Activated naive CD8-positive, alpha-beta T cell (primary cell): ENCODE measurements around the gene SAMD1.

Experiments used
- H3K27ac Mint-ChIP-seq: one replicate; pipeline ENCODE4 v1.8.0; 2021; ENCODE audit warnings: mixed read lengths
- H3K27me3 Mint-ChIP-seq: one replicate; pipeline ENCODE4 v1.8.0; 2021; ENCODE audit warnings: mixed read lengths
- H3K36me3 Mint-ChIP-seq: one replicate; pipeline ENCODE4 v1.8.0; 2021; ENCODE audit warnings: mixed read lengths
- H3K4me1 Mint-ChIP-seq: one replicate; pipeline ENCODE4 v1.8.0; 2021; ENCODE audit warnings: low read depth, mixed read lengths
- H3K4me3 Mint-ChIP-seq: one replicate; pipeline ENCODE4 v1.8.0; 2021; ENCODE audit warnings: mild to moderate bottlenecking, mixed read lengths
- H3K9me3 Mint-ChIP-seq: one replicate; pipeline ENCODE4 v1.8.0; 2021; ENCODE audit warnings: low read depth, mixed read lengths

Gene SAMD1

GRCh38 chr19:14117668-14118164 is 27.2 kb upstream of the SAMD1 start, which contains the start of gene PRKACA:
Gene PRKACA, minus strand, starts transcription at chr19:14117762. Its CDS starts 215 bp downstream, at chr19:14117547.
- Mint-ChIP-seq H3K9me3 (no peaks in the 10 kb centered on the region), H3K27ac (peak within 1 kb of the TSS; percentile 92), H3K36me3 (no peaks in the 10 kb centered on the region), H3K27me3 (no peaks in the 10 kb centered on the region), H3K4me3 (peak within 1 kb of the TSS; percentile 95), H3K4me1 (peaks cover 38% of the 10 kb centered on the region)

GRCh38 chr19:14116918-14117578 is 26.5 kb upstream of the SAMD1 start:
- H3K27ac Mint-ChIP-seq, result peak overlapping the region; percentile 85
- H3K4me3 Mint-ChIP-seq, result peak overlapping the region; percentile 95
- H3K9me3 Mint-ChIP-seq, result no peaks in the 10 kb centered on the region
- no peaks in the 10 kb centered on the region for H3K27me3 Mint-ChIP-seq
- no peaks in the 10 kb centered on the region for H3K36me3 Mint-ChIP-seq
- peaks cover 43% of the 10 kb centered on the region for H3K4me1 Mint-ChIP-seq

DNA sequence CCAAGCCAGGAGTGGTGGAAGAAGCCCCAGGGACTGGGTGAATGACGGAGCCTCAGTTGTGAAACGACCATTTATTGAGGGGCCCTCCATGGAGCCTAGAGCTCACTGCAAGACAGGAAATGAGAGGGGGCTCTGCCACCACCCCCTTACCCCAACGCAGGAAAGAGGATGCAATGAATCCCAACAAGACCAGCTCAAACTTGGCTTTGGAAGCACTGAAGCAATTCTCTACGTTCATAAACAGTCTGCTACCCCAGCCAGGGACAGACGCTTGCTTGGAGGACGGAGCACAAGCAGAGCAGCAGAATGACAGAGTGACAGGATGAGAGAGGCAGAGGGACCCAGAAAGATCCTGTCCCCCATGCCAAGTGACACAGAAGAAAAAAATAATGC is 26.0 kb upstream of the SAMD1 start:
- H3K36me3 Mint-ChIP-seq, result no peaks in the 10 kb centered on the region
- no peaks in the 10 kb centered on the region for H3K27me3 Mint-ChIP-seq
- H3K4me3 Mint-ChIP-seq, result peak overlapping the region; percentile 95
- H3K27ac Mint-ChIP-seq, result peak overlapping the region; percentile 85
- peaks cover 46% of the 10 kb centered on the region for H3K4me1 Mint-ChIP-seq
- H3K9me3 Mint-ChIP-seq, result no peaks in the 10 kb centered on the region

GRCh38 chr19:14115756-14116155 is 25.2 kb upstream of the SAMD1 start:
- no peaks in the 10 kb centered on the region for H3K36me3 Mint-ChIP-seq
- peak overlapping the region; percentile 95 for H3K4me3 Mint-ChIP-seq
- H3K4me1 Mint-ChIP-seq, result peaks cover 49% of the 10 kb centered on the region
- H3K27ac Mint-ChIP-seq, result no peak overlapping the region
- no peaks in the 10 kb centered on the region for H3K9me3 Mint-ChIP-seq
- H3K27me3 Mint-ChIP-seq, result no peaks in the 10 kb centered on the region

DNA sequence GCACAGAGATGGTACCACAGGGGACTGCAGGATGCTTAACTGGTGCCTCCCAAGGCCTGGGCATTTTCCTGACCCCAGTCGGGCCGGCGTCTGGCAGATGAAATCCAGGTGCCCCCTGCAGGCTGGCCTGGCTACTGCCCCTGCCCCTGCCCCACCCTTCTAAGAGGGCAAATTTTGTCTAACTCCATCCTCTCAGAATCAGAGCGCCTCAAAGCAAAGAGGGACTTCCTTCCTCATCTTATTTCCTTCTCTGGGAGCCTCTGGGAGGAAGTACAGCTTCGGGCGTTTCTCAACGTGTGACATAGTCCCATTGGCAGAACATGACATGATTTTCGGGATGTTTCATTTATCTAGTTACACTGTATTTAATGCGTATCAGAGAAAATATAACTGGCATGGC is 24.3 kb upstream of the SAMD1 start:
- H3K4me1 Mint-ChIP-seq, result peaks cover 52% of the 10 kb centered on the region
- H3K4me3 Mint-ChIP-seq, result no peak overlapping the region
- H3K27ac Mint-ChIP-seq, result no peak overlapping the region
- H3K9me3 Mint-ChIP-seq, result no peaks in the 10 kb centered on the region
- no peaks in the 10 kb centered on the region for H3K36me3 Mint-ChIP-seq
- no peaks in the 10 kb centered on the region for H3K27me3 Mint-ChIP-seq

- no peak overlapping the region for H3K27ac Mint-ChIP-seq
Observed at GRCh38 chr19:14114439-14114838, 23.9 kb upstream of the SAMD1 start.

DNA sequence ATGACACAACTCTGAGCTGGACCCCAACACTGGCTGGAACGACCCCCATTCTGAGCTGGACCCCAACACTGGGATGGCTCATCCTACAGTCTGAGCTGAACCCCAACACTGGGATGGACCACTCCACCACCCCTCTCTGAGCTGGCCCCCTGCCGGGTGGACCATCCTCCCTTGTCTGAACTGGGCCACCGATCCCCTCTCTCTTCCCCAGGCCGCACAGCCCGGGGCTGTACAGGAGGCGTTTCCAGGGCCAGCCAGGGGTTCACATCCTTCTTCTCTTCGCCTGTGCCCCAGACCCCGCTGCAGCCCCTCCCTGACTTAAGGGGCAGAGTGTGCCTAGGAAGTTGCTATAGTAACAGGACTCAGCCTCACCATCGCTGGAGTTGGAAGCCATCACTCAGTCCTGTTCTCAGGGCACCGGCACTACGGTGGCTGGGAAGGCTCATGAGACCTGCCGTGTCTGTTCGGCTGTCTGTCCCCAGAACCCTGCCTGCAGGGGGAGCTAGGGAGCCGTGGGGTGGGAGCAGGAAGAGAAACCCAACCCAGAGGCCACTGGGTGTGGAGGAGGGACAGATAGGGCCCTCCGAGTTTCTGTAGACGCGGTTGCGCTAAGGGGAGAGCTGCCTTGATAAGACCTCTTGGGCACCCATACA is 23.3 kb upstream of the SAMD1 start:
- Mint-ChIP-seq H3K27ac (peak overlapping the region; percentile 16), H3K27me3 (no peaks in the 10 kb centered on the region), H3K4me1 (peaks cover 48% of the 10 kb centered on the region), H3K4me3 (no peak overlapping the region), H3K9me3 (no peaks in the 10 kb centered on the region), H3K36me3 (no peaks in the 10 kb centered on the region)

More at GRCh38 chr19:14114439-14114838, 23.9 kb upstream of the SAMD1 start:
- Mint-ChIP-seq H3K4me3 (no peak overlapping the region), H3K9me3 (no peaks in the 10 kb centered on the region), H3K4me1 (peaks cover 52% of the 10 kb centered on the region), H3K36me3 (no peaks in the 10 kb centered on the region), H3K27me3 (no peaks in the 10 kb centered on the region)

- H3K9me3 Mint-ChIP-seq, result no peaks in the 10 kb centered on the region
- H3K4me3 Mint-ChIP-seq, result no peak overlapping the region
- H3K36me3 Mint-ChIP-seq, result no peaks in the 10 kb centered on the region
- H3K4me1 Mint-ChIP-seq, result peaks cover 43% of the 10 kb centered on the region
- no peaks in the 10 kb centered on the region for H3K27me3 Mint-ChIP-seq
- H3K27ac Mint-ChIP-seq, result no peak overlapping the region
Observed at GRCh38 chr19:14112809-14113385, 22.3 kb upstream of the SAMD1 start.

GRCh38 chr19:14112051-14112808 is 21.7 kb upstream of the SAMD1 start:
- Mint-ChIP-seq H3K36me3 (no peaks in the 10 kb centered on the region), H3K9me3 (no peaks in the 10 kb centered on the region), H3K27me3 (no peaks in the 10 kb centered on the region), H3K4me3 (no peak overlapping the region), H3K27ac (no peak overlapping the region), H3K4me1 (peaks cover 43% of the 10 kb centered on the region)

GRCh38 chr19:14111486-14111885 is 20.9 kb upstream of the SAMD1 start:
- Mint-ChIP-seq H3K36me3 (no peaks in the 10 kb centered on the region), H3K9me3 (no peaks in the 10 kb centered on the region), H3K4me1 (peaks cover 40% of the 10 kb centered on the region), H3K27me3 (no peaks in the 10 kb centered on the region), H3K4me3 (no peak overlapping the region), H3K27ac (no peak overlapping the region)

- no peaks in the 10 kb centered on the region for H3K27me3 Mint-ChIP-seq
- peaks cover 32% of the 10 kb centered on the region for H3K4me1 Mint-ChIP-seq
- no peaks in the 10 kb centered on the region for H3K36me3 Mint-ChIP-seq
- H3K9me3 Mint-ChIP-seq, result no peaks in the 10 kb centered on the region
- H3K4me3 Mint-ChIP-seq, result no peak overlapping the region
- peak overlapping the region; percentile 41 for H3K27ac Mint-ChIP-seq
Observed at GRCh38 chr19:14110650-14111049, 20.1 kb upstream of the SAMD1 start.

- Mint-ChIP-seq H3K4me3 (no peak overlapping the region), H3K4me1 (peaks cover 15% of the 10 kb centered on the region), H3K9me3 (no peaks in the 10 kb centered on the region), H3K27ac (no peak overlapping the region), H3K27me3 (no peaks in the 10 kb centered on the region), H3K36me3 (no peaks in the 10 kb centered on the region)
Observed at GRCh38 chr19:14107581-14108461, 17.3 kb upstream of the SAMD1 start.

DNA sequence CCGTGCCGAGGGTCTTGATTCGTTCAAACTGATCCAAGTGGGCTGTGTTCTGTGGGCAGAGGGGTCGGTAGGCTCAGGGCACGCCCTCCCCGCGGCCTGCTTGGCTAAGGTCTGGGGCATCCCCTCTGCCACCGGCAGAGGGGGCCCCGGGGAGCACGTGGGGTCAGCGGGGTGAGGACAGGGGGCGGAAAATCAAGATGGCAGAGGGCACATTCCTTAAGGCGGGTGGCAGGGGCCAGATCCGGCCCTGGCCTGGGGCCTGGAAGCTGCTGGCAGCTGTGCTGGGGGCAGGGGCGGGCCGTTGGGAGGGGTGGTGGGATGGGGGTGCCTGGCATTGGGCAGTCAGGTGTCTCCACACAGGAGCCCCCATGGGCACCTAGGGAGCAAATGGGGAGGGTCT is 16.3 kb upstream of the SAMD1 start:
- Mint-ChIP-seq H3K36me3 (no peaks in the 10 kb centered on the region), H3K4me3 (no peak overlapping the region), H3K4me1 (peaks cover 9% of the 10 kb centered on the region)

GRCh38 chr19:14105680-14106079 is 15.1 kb upstream of the SAMD1 start:
- Mint-ChIP-seq H3K4me1 (peaks cover 3% of the 10 kb centered on the region), H3K27me3 (no peaks in the 10 kb centered on the region), H3K27ac (no peak overlapping the region), H3K9me3 (no peaks in the 10 kb centered on the region), H3K4me3 (no peak overlapping the region), H3K36me3 (no peaks in the 10 kb centered on the region)

More for the DNA sequence above, 16.3 kb upstream of the SAMD1 start:
- no peaks in the 10 kb centered on the region for H3K27me3 Mint-ChIP-seq
- H3K27ac Mint-ChIP-seq, result no peak overlapping the region
- no peaks in the 10 kb centered on the region for H3K9me3 Mint-ChIP-seq
